ENCODE results near the gene GPR137.

GPR137 gene

GRCh38 chr11:64245401-64245796 is 40.2 kb upstream of the GPR137 start:
- Histone ChIP-seq H3K4me1 (ENCODE audit: control insufficient read depth, insufficient read depth, low read length) (no peaks in the 10 kb centered on the region), H3K36me3 (ENCODE audit: control insufficient read depth in 2 of 2, insufficient read depth in 1 of 2, low read length in 2 of 2) (peaks cover 0 to 20% of the 10 kb centered on the region in 2 experiments; a peak in 1 of 3 replicates), H3K4me3 (ENCODE audit: low read depth, low read length) (peak overlapping the region; percentile 68), H3K27ac (ENCODE audit: extremely low read depth, low read depth, low read length) (peak overlapping the region; percentile 66; the same call in 1 of the 2 replicates), H3K9me3 (ENCODE audit: control insufficient read depth, insufficient read depth, low read depth, low read length) (no peaks in the 10 kb centered on the region)
- POLR2A ChIA-PET = interaction anchor here (0.7 to 7.2 kb wide), 9 partner anchors 10 to 72 kb away, joined by 3 to 96 read pairs (median 6); partner anchors contain the start of genes NUDT22, PRDX5, STIP1 and TRMT112
- TF ChIP-seq, protein P1, sequence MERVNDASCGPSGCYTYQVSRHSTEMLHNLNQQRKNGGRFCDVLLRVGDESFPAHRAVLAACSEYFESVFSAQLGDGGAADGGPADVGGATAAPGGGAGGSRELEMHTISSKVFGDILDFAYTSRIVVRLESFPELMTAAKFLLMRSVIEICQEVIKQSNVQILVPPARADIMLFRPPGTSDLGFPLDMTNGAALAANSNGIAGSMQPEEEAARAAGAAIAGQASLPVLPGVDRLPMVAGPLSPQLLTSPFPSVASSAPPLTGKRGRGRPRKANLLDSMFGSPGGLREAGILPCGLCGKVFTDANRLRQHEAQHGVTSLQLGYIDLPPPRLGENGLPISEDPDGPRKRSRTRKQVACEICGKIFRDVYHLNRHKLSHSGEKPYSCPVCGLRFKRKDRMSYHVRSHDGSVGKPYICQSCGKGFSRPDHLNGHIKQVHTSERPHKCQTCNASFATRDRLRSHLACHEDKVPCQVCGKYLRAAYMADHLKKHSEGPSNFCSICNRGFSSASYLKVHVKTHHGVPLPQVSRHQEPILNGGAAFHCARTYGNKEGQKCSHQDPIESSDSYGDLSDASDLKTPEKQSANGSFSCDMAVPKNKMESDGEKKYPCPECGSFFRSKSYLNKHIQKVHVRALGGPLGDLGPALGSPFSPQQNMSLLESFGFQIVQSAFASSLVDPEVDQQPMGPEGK (tag by site-specific recombination; IDR thresholded peaks at IDR 0.05) = 0 out of 2 replicates have a peak, but pooled peaks have one; percentile 12
- TF ChIP-seq REPIN1 (tag by site-specific recombination; IDR thresholded peaks at IDR 0.05; ENCODE audit: low read depth) (no peak), ZNF37A (tag by site-specific recombination; IDR thresholded peaks at IDR 0.05) (no peak), SCRT2 (tag by site-specific recombination; IDR thresholded peaks at IDR 0.05) (peak; percentile 58; the same call in 1 of the 2 replicates), PRDM1 (tag by site-specific recombination; IDR thresholded peaks at IDR 0.05) (no peak), ZBTB7A (tag by site-specific recombination; IDR thresholded peaks at IDR 0.05; ENCODE audit: low read depth) (no peak), ZNF558 (tag by site-specific recombination; IDR thresholded peaks at IDR 0.05) (no peak), ZNF175 (tag by site-specific recombination; IDR thresholded peaks at IDR 0.05) (no peak), ZNF132 (tag by site-specific recombination; IDR thresholded peaks at IDR 0.05; ENCODE audit: borderline replicate concordance) (no peak), SCRT1 (tag by site-specific recombination; IDR thresholded peaks at IDR 0.05; ENCODE audit: borderline replicate concordance) (peak; percentile 57; the same call in 1 of the 2 replicates)
- TF ChIP-seq, protein P2, sequence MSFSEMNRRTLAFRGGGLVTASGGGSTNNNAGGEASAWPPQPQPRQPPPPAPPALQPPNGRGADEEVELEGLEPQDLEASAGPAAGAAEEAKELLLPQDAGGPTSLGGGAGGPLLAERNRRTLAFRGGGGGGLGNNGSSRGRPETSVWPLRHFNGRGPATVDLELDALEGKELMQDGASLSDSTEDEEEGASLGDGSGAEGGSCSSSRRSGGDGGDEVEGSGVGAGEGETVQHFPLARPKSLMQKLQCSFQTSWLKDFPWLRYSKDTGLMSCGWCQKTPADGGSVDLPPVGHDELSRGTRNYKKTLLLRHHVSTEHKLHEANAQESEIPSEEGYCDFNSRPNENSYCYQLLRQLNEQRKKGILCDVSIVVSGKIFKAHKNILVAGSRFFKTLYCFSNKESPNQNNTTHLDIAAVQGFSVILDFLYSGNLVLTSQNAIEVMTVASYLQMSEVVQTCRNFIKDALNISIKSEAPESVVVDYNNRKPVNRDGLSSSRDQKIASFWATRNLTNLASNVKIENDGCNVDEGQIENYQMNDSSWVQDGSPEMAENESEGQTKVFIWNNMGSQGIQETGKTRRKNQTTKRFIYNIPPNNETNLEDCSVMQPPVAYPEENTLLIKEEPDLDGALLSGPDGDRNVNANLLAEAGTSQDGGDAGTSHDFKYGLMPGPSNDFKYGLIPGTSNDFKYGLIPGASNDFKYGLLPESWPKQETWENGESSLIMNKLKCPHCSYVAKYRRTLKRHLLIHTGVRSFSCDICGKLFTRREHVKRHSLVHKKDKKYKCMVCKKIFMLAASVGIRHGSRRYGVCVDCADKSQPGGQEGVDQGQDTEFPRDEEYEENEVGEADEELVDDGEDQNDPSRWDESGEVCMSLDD (tag by site-specific recombination; IDR thresholded peaks at IDR 0.05) = 0 out of 2 replicates have a peak, but pooled peaks have one; percentile 2
- TF ChIP-seq, protein P3, sequence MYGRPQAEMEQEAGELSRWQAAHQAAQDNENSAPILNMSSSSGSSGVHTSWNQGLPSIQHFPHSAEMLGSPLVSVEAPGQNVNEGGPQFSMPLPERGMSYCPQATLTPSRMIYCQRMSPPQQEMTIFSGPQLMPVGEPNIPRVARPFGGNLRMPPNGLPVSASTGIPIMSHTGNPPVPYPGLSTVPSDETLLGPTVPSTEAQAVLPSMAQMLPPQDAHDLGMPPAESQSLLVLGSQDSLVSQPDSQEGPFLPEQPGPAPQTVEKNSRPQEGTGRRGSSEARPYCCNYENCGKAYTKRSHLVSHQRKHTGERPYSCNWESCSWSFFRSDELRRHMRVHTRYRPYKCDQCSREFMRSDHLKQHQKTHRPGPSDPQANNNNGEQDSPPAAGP (tag by site-specific recombination; IDR thresholded peaks at IDR 0.05) = no peak
- TF ChIP-seq, protein P4, sequence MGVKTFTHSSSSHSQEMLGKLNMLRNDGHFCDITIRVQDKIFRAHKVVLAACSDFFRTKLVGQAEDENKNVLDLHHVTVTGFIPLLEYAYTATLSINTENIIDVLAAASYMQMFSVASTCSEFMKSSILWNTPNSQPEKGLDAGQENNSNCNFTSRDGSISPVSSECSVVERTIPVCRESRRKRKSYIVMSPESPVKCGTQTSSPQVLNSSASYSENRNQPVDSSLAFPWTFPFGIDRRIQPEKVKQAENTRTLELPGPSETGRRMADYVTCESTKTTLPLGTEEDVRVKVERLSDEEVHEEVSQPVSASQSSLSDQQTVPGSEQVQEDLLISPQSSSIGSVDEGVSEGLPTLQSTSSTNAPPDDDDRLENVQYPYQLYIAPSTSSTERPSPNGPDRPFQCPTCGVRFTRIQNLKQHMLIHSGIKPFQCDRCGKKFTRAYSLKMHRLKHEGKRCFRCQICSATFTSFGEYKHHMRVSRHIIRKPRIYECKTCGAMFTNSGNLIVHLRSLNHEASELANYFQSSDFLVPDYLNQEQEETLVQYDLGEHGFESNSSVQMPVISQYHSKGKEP (tag by site-specific recombination; IDR thresholded peaks at IDR 0.05) = no peak
- TF ChIP-seq, protein P5, sequence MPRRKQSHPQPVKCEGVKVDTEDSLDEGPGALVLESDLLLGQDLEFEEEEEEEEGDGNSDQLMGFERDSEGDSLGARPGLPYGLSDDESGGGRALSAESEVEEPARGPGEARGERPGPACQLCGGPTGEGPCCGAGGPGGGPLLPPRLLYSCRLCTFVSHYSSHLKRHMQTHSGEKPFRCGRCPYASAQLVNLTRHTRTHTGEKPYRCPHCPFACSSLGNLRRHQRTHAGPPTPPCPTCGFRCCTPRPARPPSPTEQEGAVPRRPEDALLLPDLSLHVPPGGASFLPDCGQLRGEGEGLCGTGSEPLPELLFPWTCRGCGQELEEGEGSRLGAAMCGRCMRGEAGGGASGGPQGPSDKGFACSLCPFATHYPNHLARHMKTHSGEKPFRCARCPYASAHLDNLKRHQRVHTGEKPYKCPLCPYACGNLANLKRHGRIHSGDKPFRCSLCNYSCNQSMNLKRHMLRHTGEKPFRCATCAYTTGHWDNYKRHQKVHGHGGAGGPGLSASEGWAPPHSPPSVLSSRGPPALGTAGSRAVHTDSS (tag by site-specific recombination; IDR thresholded peaks at IDR 0.05) = no peak
- TF ChIP-seq, protein P6, sequence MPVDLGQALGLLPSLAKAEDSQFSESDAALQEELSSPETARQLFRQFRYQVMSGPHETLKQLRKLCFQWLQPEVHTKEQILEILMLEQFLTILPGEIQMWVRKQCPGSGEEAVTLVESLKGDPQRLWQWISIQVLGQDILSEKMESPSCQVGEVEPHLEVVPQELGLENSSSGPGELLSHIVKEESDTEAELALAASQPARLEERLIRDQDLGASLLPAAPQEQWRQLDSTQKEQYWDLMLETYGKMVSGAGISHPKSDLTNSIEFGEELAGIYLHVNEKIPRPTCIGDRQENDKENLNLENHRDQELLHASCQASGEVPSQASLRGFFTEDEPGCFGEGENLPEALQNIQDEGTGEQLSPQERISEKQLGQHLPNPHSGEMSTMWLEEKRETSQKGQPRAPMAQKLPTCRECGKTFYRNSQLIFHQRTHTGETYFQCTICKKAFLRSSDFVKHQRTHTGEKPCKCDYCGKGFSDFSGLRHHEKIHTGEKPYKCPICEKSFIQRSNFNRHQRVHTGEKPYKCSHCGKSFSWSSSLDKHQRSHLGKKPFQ (tag by site-specific recombination; IDR thresholded peaks at IDR 0.05) = no peak
- CTCF ChIA-PET = interaction anchor here (0.5 to 1.7 kb wide), 10 partner anchors 10 to 987 kb away, joined by 3 to 10 read pairs (median 4); no protein-coding TSS in a partner anchor
